8988T (cell line): Measurements from ENCODE around the gene ADAM12.

Experiments
- DNase-seq: peaks from one replicate; pipeline ENCODE4 v3.0.0; 2011

The ADAM12 gene

GRCh38 chr10:126309228-126309883 lies 78.9 kb downstream of the ADAM12 start:
- DNase-seq: no peak

GRCh38 chr10:126302826-126303665 lies 85.2 kb downstream of the ADAM12 start:
- no peak for DNase-seq

GRCh38 chr10:126302476-126302756 lies 85.9 kb downstream of the ADAM12 start:
- DNase-seq: no peak

GRCh38 chr10:126301701-126302475 lies 86.4 kb downstream of the ADAM12 start:
- DNase-seq: no peak

GRCh38 chr10:126294451-126294850 lies 93.8 kb downstream of the ADAM12 start:
- DNase-seq: no peak

- DNase-seq: no peak
Observed at GRCh38 chr10:126290232-126290631, 98.0 kb downstream of the ADAM12 start.

- no peak for DNase-seq
Observed at GRCh38 chr10:126288547-126289493, 99.5 kb downstream of the ADAM12 start.

- DNase-seq: no peak
Observed at GRCh38 chr10:126286256-126286780, 102.0 kb downstream of the ADAM12 start.

- DNase-seq: no peak
Observed at GRCh38 chr10:126283307-126283706, 105.0 kb downstream of the ADAM12 start.

- DNase-seq: no peak
Observed at GRCh38 chr10:126278851-126279250, 109.4 kb downstream of the ADAM12 start.

GRCh38 chr10:126277181-126277580 lies 111.1 kb downstream of the ADAM12 start:
- no peak for DNase-seq

- no peak for DNase-seq
Observed at GRCh38 chr10:126272526-126272925, 115.8 kb downstream of the ADAM12 start.

- no peak for DNase-seq
Observed at GRCh38 chr10:126270111-126270510, 118.2 kb downstream of the ADAM12 start.

- DNase-seq: no peak
Observed at GRCh38 chr10:126268013-126268920, 120.0 kb downstream of the ADAM12 start.

GRCh38 chr10:126264102-126265018 lies 123.9 kb downstream of the ADAM12 start:
- no peak for DNase-seq

- no peak for DNase-seq
Observed at GRCh38 chr10:126263006-126263676, 125.1 kb downstream of the ADAM12 start.

GRCh38 chr10:126262233-126262838 lies 125.9 kb downstream of the ADAM12 start:
- DNase-seq: no peak

- DNase-seq: no peak
Observed at GRCh38 chr10:126259760-126260479, 128.4 kb downstream of the ADAM12 start.
